HT-29 (cell line): ENCODE results near the gene DEPDC7. TPM values are rescaled to one million over a fixed set of nuclear protein-coding genes. Genes with fewer than 3 reads are reported as not detected.
"Not testable (repeated sequence)": the region's sequence is repeated elsewhere in the genome, so short reads cannot be mapped to it uniquely, and the experiment has no call there.

Experiments used
- DNase-seq: peaks from one replicate; pipeline ENCODE4 v3.0.0-alpha.2; 2015; ENCODE audit warnings: low spot score
- total RNA-seq: library from RNA; depleted of rRNA; stranded (reverse); fragments of >200 nt; shearing (Covaris generic); gene quantifications from 2 replicates; pipeline ENCODE4 v1.2.3, GENCODE V29; 2014; rRNA removed

The DEPDC7 gene
- total RNA-seq, result 3.3 and 4.8 TPM in 2 replicates

DNA sequence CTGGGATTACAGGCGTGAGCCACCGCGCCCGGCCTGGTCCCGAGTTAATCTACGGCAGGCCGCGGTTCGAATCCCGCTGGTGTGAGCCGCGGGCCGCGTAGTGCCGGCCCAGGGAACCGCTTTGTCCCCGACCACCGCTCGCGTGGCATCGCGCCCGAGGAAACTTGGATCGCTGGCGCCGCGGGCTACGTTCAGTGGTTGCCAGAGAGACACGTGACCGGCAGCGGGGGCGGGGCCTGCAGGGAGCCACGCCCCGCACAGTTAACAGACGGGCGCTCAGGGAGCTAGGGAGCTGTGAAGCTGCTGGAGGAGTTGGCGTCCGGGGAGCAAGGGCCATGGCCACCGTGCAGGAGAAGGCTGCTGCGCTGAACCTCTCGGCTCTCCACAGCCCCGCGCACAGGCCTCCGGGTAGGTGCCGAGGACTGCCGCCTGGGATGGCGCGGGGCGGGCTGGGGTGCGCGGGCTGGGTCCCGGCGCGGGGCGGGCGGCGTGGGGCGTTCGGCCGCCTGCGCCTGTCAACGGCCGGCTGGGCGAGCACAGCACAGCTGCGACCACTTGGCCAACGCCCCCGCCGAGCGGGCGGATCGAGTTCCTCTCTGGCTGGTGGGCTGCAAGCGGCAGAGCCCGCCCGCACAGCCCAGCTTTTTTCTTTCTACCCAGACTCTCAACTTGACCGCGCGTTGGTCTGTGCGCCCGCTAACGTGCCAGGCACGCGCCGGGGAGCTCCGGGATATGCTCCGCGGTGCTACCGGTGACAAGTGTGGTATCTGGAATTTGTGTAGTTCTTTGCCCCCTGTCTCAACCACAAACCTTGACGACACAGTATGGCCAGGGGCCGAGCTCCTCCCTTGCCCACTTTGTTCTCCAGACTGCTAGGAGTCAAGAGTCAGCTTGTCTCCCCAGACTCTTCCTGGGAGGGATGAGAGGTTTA lies at the start of gene DEPDC7:
Gene DEPDC7, plus strand, starts transcription at position 258 of the 931 bp plus-strand sequence. Its CDS starts 78 bp downstream, at position 336.
- DNase-seq, result peak; percentile 97

DNA sequence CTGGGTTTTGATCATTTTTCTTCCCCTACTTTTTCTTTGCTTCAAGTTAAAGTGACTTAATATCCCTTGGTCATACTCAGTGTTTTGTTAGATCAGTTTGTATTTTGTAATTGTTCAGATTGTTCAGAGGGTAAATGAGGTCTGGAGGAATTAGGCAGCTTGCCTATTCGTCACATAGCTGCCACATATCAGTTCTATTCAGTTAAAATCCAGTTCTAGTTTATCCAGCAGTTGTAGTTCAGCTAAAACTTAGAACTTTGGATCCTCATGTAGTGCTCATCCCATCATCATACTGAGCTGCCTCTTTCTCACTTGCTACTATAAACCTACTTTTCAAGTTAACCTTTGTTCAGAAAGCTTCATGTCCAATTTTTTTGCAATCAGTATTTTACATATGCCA lies 47.1 kb upstream of the DEPDC7 start:
- no peak for DNase-seq

DNA sequence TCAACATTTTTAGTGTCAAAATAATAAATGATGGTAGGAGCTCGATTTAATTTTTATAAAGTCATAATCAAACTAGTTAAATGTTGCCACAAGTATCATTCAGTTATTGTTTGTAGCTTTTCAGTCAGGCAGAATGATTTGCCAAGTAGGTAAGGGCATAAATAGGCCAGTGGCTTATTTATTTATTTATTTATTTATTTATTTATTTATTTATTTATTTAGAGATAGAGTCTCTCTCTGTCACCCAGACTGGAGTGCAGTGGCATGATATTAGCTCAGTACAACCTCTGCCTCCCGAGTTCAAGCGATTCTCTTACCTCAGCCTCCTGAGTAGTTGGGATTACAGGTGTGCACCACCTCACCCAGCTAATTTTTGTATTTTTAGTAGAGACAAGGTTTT lies 43.4 kb upstream of the DEPDC7 start:
- DNase-seq, result not testable (repeated sequence)

DNA sequence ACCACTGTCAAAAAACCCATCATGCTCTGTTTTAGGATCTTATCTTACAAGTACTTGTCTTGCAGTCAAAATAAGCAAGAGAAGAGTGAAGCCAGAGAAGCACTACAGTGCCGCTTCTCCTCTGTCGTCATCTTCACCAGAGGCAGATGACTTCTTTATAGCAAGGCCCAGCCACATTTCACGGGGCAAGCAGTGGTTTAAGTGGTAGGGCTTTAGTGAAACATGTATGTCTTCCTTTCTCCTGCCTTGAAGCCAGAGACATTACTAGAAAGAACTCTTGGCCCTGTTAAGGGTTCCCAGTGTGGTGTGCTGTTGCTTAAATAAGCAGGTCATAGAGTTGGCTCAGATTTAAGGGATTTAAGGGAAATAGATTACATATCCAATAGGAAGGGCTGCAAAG lies 42.9 kb upstream of the DEPDC7 start:
- DNase-seq, result no peak

DNA sequence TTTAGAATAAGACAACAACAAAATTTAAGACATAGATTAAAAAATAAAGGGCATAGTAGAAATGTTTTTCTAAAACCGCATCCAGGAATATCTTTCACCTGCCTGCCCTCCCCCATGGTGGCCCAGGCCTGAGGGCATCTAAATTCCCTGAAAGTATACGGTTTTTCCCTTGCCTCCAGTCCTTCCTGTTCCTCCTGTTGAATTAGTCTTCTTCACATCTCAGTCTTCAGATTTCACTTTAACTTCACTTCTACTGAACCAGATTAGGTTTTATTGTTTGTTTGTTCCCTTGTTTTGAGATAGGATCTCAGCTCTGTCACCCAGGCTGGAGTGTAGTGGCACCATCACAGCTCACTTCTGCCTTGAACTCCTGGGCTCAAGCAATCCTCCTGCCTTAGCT lies 33.1 kb upstream of the DEPDC7 start:
- no peak for DNase-seq

DNA sequence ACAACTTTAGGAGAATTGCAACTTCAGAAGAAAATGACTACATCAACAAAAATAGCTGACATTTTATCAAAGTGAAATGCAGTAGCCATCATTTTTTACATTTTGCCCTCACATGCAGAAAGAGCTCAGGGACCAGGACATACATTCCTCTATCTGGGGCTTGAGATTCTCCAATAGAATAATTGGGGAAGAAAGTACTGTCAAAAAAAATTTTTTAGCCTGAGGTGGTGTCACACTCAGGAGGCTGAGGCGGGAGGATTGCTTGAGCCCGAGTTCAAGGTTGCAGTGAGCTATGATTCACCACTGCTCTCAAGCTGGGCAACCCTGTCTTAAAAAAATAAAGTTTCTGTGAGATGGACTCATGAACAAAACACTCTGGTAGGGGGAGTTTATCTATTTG lies 32.2 kb upstream of the DEPDC7 start:
- no peak for DNase-seq

DNA sequence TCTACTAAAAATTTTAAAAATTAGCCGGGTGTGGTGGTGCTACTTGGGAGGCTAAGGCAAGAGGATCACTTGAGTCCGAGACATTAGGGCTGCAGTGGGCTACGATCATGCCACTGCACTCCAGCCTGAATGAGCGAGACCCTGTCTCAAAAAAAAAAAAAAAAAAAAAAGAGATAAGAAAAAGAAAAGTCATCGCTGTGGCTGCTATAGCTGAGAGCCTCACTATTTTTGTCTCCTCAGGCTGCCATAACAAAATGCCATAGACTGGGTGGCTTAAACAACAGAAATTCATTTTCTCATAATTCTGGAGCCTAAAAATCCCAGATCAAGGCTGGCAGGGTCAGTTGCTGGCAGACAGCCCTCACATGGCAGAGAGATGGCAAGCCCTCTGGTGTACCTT lies 30.1 kb upstream of the DEPDC7 start:
- no peak for DNase-seq

DNA sequence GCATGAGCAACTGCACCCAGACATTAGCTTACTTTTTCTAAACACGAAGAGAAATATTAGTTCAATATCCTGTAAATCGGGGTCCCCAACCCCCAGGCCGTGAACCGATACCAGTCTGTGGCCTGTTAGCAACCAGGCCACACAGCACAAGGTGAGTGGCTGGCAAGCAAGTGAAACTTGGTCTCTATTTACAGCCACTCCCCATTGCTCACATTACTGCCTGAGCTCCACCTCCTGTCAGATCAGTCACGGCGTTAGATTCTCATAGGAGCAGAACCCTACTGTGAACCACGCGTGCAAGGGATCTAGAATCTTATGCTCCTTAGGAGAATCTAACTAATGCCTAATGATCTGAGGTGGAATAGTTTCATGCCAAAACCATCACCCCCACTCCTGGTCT lies 27.8 kb upstream of the DEPDC7 start:
- no peak for DNase-seq

DNA sequence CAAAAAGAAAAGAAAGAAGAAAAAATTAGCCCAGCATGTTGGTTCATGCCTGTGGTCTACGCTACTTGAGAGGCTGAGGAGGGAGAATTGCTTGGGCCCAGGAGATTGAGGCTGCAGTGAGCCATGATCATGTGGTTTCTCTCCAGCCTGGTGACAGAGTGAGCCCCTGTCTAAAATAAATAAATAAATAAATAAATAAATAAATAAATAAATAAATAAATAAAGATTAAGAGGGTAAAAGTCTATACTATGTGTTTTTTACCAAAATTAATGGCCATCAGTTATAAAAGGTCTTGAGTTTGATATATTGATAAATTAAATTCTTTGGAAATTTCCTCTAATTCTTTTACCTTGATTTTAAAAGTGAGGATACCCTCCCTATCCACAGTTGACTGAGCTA lies 25.2 kb upstream of the DEPDC7 start:
- no peak for DNase-seq

DNA sequence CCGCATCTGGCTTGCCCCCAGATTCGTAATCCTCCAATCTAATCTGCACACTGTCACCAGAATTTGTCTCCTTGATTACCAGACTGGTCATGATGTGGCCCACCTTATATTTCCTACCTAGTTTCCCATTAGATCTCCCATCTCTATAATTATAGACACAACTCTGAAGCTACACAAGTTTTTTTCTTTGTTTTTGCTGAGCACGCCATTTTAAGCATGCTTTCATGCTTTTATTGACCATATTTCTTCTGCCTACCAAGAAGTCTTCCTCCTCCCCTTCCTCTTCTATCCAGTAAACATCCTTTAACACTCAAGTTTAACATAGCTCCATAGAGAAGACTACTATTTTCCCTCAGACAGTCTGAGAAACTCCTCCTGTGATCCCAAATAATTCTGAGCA lies 24.3 kb upstream of the DEPDC7 start:
- DNase-seq, result no peak

DNA sequence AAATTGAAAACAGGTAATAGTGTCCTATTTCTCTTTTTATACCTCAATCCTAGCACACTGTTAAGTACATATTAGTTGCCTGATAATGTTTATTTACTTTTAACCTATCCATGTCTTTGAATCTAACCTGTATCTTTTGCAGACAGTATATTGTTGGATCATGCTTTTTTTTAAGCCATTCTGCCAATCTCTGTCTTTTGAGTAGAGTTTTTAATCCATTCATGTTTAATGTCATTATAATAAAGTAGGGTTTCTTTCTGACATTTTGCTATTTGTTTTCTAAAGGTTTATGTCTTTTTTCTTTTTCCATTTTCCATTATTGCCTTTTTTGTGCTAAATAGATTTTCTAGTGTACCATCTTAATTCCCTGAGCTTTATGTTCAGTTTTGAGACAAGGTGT lies 23.8 kb upstream of the DEPDC7 start:
- no peak for DNase-seq

DNA sequence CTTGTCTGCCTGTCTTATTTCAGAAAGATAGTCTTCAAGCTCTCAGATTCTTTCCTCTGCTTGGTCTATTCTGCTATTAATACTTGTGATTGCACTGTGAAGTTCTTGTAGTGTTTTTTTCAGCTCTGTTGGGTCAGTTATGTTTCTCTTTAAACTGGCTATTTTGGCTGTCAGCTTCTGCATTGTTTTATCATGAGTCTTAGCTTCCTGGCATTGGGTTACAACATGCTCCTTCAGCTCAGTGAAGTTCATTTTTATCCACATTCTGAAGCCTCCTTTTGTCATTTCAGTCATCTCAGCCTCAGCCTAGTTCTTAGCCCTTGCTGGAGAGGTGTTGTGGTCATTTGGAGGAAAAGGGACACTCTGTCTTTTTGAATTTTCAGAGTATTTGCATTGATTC lies 15.5 kb upstream of the DEPDC7 start:
- no peak for DNase-seq

DNA sequence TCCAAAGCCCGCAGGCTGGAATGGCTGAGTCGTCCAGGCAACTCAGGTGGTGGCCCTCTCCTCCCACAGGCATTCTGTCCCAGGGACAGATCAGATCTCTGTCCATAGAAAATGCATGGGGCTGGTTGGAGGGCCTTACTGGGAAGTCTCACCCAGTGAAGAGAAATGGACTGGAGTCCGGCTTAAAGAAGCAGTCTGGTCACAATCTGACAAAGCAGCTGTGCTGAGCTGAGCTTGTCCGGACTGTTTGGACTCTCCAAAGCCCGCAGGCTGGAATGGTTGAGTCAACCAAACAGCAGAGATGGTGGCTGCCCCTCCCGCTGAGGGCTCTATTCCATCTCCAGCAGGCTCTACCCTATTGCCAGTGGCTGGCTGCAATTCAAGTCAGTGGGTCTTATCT lies 14.4 kb upstream of the DEPDC7 start:
- DNase-seq, result no peak

DNA sequence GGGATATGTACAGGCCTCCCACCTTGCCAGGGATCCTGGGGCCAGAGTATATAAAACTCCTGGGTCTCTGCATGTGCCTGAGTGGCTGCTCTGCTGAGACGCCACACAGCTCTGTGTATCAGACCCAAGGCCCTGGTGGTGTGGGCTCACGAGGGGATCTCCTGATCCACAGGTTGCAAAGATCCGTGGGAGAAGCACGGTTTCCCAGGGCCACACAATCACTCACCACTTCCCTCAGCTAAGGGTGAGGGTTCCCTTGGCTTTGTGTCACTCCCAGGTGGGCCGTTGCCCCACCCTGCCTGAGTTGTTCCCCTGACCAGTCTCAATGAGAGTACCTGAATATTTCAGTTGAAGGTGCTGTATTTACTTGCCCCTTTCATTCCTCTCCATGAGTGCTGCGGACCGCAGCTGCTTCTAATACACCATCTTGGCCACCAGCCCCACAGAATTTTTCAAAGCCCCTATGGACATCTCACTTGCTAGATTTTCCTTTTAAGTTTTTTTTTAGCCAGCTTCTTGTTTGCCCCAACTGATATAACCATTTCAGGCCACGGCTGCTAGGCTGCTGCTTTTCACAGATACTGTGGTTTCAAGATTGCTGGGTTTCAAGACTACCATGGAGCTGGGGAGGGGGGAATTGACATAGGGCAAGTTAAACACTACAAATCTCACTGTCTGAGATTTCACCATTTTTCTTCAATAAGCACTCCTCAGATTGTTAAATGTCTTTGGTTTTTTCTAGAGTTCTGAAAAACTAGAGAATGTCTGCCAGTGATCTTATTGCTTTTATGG lies 13.7 kb upstream of the DEPDC7 start:
- DNase-seq, result no peak

DNA sequence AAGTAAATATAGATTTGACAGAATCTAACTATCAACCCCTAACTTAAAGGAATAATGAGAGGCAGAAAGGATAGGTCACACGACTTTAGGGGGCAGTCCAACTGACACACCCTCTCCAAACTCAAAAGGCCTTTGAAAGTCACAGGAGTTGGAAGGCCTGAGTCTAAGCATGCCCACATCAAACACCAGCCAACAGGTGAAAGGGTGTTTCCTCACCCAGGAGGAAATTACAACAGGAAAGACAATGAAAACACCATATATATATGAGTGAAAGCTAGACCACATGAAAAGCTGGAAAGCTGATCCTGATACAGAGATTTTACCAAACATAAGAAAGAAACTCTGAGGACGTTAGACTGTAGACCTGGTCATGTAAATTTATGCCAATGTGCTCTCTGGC lies 10.5 kb upstream of the DEPDC7 start:
- no peak for DNase-seq

DNA sequence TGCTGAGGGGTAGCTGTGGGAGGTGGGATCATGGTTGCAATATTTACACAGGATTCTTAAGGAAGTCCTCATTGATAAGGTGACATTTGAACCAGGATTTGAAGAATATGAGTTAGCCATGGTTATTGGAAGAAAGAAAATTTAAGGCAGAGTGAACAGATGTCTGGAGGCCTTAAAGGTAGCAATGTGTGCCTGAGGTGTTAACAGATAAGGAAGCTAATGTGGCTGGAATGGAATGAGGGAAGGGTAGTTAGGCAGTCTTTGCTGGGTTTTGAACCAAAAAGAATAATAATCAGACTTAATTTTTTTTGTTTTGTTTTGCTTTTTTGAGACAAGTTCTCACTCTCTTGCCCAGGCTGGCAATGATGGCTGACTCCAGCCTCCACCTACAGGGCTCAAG lies 9.7 kb upstream of the DEPDC7 start:
- no peak for DNase-seq

DNA sequence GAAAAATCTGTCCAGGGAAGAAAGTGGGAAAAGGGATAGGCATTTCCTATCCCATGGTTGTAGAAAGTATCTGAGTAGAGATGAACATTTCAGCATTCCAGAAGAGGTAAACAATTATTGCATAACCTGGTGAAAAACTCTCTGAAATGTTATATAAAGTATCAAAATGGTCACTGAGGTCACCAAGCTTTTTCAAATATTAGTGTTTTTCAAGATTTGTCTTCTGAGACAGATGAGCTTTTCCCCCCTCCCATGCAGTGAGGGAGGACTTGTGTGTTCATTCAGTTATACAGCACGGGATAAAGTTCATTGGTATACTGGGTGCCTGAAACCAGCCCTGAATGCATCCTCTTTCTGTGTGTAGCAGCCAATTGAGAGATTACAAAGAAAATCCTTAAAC lies 1.9 kb upstream of the DEPDC7 start:
- no peak for DNase-seq

DNA sequence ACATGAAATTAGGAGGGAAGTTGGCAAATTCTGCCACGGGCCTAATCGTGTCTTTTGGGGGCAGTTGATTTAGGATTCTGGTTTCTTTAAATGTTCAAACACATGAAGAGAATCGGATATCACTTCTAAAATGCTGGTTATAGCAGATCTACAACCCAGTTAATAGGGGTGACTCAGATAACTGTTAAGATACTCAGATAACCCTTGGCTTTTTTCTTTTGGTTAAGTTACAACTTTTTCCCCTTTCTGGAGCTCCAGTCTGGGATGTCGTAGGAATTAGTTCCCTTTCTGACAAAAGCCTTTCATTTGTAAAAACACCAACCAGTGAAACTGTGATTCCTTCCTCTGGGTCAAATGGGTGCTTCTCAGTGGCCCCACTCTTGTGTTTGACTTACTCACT lies 976 bp downstream of the DEPDC7 start:
- DNase-seq, result no peak

DNA sequence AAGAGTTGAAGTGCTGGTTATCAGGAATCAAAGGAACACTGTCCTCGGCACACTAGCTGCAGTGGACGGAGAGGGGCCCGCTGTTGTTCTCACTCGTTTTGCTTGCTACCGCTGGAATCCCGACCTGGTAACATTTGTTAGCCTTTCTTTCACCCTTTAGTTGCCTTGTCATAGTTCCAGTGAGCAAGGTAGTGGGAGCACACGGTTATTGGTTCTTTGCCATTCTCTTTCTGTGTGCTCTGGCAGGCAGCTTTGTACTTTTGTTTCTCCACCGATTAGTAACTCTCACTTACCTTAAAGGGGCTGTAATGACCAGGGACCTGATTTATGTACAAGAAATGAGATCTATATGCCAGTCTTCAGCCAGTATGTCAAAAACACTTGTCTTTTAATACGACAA lies 1.8 kb downstream of the DEPDC7 start:
- DNase-seq, result no peak

DNA sequence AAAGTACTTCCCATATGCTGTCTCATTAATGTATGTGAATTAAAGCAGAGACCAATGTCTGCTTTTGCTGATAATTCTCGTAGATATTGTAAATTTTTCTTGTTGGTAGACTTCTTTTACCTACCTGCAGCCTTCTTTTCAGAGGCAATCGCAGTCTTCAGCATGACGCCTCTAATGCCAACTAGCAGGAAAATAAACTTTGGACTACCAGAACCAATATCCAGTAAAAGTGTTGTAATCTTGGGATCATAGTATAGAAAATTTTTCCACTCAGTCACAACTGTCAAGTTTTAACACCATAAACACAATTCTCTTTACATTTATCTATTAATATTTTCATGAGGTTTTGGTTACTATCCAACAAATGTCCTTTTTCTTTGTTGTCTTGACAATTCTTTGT lies 2.3 kb downstream of the DEPDC7 start:
- DNase-seq, result no peak

DNA sequence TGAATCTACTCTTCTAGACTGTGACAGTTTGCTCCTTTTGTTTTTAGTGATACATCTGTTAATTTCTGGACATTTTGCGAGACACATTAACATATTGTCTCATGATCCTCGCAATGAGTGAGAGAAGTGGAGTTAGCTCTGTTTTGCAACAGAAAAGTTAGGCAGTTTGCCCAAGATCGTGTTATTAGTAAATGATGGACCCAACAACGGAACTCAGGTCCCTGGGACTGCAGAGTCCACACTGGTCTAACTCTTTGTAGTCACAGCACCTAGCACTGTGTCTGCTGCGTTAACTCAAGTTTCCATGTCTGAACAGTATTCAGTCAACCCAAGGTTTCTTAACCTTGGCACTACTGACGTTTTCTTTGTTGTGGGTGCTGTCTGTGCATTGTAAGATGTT lies 3.2 kb downstream of the DEPDC7 start:
- DNase-seq, result no peak

DNA sequence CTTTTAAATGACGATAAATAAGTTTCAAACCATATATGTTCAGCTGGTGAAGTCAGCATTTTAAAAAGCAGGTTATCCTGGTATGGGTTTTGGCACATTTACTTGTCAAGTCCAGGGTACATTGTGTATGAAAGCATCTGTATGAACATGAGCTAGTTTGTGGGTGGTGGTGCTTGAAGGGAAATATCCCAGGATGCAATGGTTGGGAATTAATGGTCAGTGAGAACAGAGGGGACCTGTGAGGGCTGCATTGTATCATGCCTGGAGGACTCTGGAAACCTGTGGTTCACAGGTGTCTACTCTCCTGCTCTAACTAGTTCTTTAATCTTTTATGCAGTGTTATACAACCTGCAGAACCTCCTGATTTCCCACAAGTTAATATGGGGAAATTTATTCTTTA lies 5.8 kb downstream of the DEPDC7 start:
- DNase-seq, result no peak

DNA sequence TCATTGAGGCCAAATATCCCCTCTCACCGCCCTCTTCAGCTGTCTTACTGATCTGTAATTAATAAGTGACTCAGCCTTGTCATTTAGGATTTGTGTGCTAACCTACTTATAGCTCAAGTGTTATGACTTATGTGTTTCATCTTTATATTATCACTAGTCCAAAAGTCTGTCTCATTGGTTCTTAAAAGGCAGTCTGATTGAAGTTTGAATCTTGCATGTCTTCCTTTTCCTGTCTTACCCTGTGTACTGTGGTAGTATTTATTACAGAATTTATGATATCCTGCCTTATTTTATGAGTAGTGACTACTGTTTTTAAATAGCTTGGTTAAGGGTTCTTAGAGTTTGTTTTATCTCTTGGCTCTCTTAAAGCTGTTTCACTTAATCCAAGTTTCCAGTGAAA lies 6.3 kb downstream of the DEPDC7 start:
- peak; percentile 38 for DNase-seq
